Suprapubic skin (tissue), 4 donors: ENCODE results near the gene NAA11. TPM values are rescaled to one million over a fixed set of nuclear protein-coding genes. Genes with fewer than 3 reads are reported as not detected.

Experiments
- DNase-seq, 2 donors: peaks; one replicate each; pipeline ENCODE4 v3.0.0-alpha.2; 2019; ENCODE audit warnings: low spot score in 2 of 2
- H3K27ac ChIP-seq: fragments of 200-600 bp; sonication (generic); one replicate; pipeline ENCODE4 v1.5.1; 2019
- H3K27me3 ChIP-seq: fragments of 200-600 bp; sonication (generic); one replicate; pipeline ENCODE4 v1.5.1; 2019
- H3K36me3 ChIP-seq: fragments of 200-600 bp; sonication (generic); one replicate; pipeline ENCODE4 v1.5.1; 2019
- H3K4me1 ChIP-seq: fragments of 200-600 bp; sonication (generic); one replicate; pipeline ENCODE4 v1.5.1; 2019
- H3K4me3 ChIP-seq: fragments of 200-600 bp; sonication (generic); one replicate; pipeline ENCODE4 v1.5.1; 2019; ENCODE audit warnings: mild to moderate bottlenecking
- H3K9me3 ChIP-seq: fragments of 200-600 bp; sonication (generic); one replicate; pipeline ENCODE4 v1.5.1; 2019
- CTCF ChIP-seq, 2 donors: fragments of 200-600 bp in 1 of 2; fragments of 450-650 bp in 1 of 2; sonication (generic) in 1 of 2; IDR thresholded peaks; one replicate each; pipeline ENCODE4 v1.5.1; 2016 to 2019; ENCODE audit warnings: antibody characterized with exemption in 2 of 2, mild to moderate bottlenecking in 1 of 2, moderate library complexity in 1 of 2
- EP300 ChIP-seq: sonication (generic); formaldehyde crosslinking; IDR thresholded peaks from one replicate; pipeline ENCODE4 v1.6.1; 2017; ENCODE audit warnings: antibody characterized with exemption
- POLR2A ChIP-seq, 2 donors: fragments of 450-650 bp; IDR thresholded peaks; one replicate each; pipeline ENCODE4 v1.6.1; 2017; ENCODE audit warnings: antibody characterized with exemption in 2 of 2, mild to moderate bottlenecking in 2 of 2, moderate library complexity in 2 of 2
- POLR2AphosphoS5 ChIP-seq, 3 donors: sonication (generic); formaldehyde crosslinking; IDR thresholded peaks; one replicate each; pipeline ENCODE4 v1.6.1; 2017; ENCODE audit warnings: antibody characterized with exemption in 3 of 3
- WGBS: methylation state at CpG from one replicate; pipeline ENCODE4 v1.1.5; 2018; 5-methylcytosine and 5-hydroxymethylcytosine counted together
- total RNA-seq, 4 donors: library from RNA; depleted of rRNA; stranded (reverse); fragments of >200 nt; gene quantifications; one replicate each; pipeline ENCODE4 v1.1.0, GENCODE V29; 2016

NAA11 gene
- total RNA-seq, 4 donors from 2014 or later = not detected

DNA sequence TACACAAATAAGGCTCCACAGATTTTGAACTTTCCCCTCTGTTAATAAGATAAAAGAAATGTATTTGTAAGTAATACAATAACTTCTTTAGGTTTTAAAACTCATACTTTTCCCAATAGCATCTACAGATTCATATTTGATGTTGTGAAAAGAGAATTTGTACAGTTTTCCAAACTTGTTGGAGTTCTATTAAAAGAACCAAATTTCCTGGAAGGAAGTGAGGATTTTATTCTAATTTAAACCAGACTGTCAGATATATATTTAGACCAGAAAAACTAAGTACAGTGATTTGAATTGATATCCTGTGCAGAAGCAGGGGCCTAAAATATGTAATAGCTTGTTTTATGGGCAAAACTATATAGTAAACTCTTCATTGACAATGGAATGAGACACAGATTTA, 53.7 kb downstream of the NAA11 start:
- no peaks in the 10 kb centered on the region for H3K27me3 ChIP-seq
- H3K9me3 ChIP-seq = no peaks in the 10 kb centered on the region
- DNase-seq = no peak
- no peaks in the 10 kb centered on the region for H3K4me1 ChIP-seq
- H3K36me3 ChIP-seq = no peaks in the 10 kb centered on the region
- H3K27ac ChIP-seq = no peak overlapping the region
- TF ChIP-seq POLR2A (IDR thresholded peaks at IDR 0.05) (no peak), POLR2AphosphoS5 (IDR thresholded peaks at IDR 0.05) (no peak), CTCF (IDR thresholded peaks at IDR 0.05) (no peak)
- no peak overlapping the region for H3K4me3 ChIP-seq

GRCh38 chr4:79267671-79268070, 58.2 kb downstream of the NAA11 start:
- no peaks in the 10 kb centered on the region for H3K9me3 ChIP-seq
- no peak for DNase-seq
- TF ChIP-seq EP300 = no peak
- H3K4me3 ChIP-seq = no peak overlapping the region
- no peak overlapping the region for H3K27ac ChIP-seq
- 50% methylated on average over 1 of the region's 1 CpG for WGBS
- no peaks in the 10 kb centered on the region for H3K27me3 ChIP-seq
- H3K4me1 ChIP-seq = no peaks in the 10 kb centered on the region
- H3K36me3 ChIP-seq = no peaks in the 10 kb centered on the region

Other genes starting within 250 kb of the NAA11 start
- not detected for gene GK2, start 82.2 kb upstream of the NAA11 start, total RNA-seq